ENCODE results near the gene GALNT14.

DNA sequence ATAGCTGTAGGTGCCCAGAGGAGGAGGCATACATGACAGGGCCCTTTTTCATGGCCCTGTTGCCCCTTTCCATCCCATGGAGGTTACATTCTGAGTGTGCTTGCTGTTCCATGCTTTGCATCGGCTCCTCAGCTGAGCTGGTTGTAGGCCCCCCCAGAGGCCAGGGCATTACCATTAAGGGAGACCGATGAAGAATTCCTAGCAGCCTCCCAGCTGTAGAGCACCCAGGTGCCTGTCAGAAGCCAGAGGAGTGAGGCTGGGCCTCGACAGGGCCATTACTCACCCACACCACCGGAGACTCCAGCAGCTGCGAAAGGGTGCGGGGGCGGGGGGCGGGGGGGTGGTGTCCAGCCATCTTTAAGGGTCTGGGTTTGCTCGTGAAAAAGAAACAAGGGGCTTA, 72.2 kb downstream of the GALNT14 start:
- no peak for TF ChIP-seq POLR3A (IDR thresholded peaks at IDR 0.05; ENCODE audit: borderline replicate concordance, extremely low read depth, insufficient read depth, insufficient read length)
- no peak for TF ChIP-seq ZNF785 (CRISPR knock-in tag; IDR thresholded peaks at IDR 0.05)
- no peak for TF ChIP-seq ZFX (CRISPR knock-in tag; IDR thresholded peaks at IDR 0.05)
- no peak for TF ChIP-seq ZKSCAN3 (CRISPR knock-in tag; IDR thresholded peaks at IDR 0.05)
- TF ChIP-seq EZH2 (IDR thresholded peaks at IDR 0.05; ENCODE audit: borderline replicate concordance, low read depth, low read length), result no peak
- no peak for TF ChIP-seq CEBPB (tag; IDR thresholded peaks at IDR 0.05)
- no peak for TF ChIP-seq TAF1 (IDR thresholded peaks at IDR 0.05; ENCODE audit: control insufficient read depth, extremely low read depth, insufficient read depth, low read length, severe bottlenecking)
- TF ChIP-seq FOXJ3 (CRISPR knock-in tag; IDR thresholded peaks at IDR 0.05), result no peak
- TF ChIP-seq MEF2D (tag; conservative IDR thresholded peaks at IDR 0.05; ENCODE audit: low read depth), result no peak
